ENCODE measurements around the gene ORM2. TPM values are rescaled to one million over a fixed set of nuclear protein-coding genes. Genes with fewer than 3 reads are reported as not detected.
A peak's percentile ranks its signal among the peaks of the same experiment; 100 is the strongest.
"Not testable (repeated sequence)": the region's sequence is repeated elsewhere in the genome, so short reads cannot be mapped to it uniquely, and the experiment has no call there.

Gene ORM2
- total and polyA plus RNA-seq, 2 of the 13 experiments (the other 11 are each of a cell fraction or from before 2014, with no cell fraction given) = 565 to 824 TPM

DNA sequence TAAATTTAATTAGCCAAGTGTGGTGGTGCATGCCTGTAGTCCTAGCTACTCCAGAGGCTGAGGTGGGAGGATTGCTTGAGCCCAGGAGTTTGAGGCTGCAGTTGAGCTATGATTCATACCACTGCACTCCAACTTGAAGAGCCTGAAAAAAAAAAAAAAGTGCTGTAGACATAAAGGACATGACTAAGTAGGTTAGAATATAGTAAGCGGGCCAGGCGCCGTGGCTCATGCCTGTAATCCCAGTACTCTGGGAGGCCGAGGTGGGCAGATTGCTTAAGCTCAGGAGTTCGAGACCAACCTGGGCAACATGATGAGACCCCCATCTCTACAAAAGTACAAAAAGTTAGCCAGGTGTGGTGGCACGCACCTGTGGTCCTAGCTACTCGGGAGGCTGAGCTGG is 9.0 kb upstream of the ORM2 start:
- H4K20me1 ChIP-seq (ENCODE audit: insufficient read depth, low read length); CTCF ChIA-PET (ENCODE audit: low intra/inter-chr PET ratio, low total read pairs); DNase-seq (ENCODE audit: low spot score); H2AFZ ChIP-seq (ENCODE audit: low read length); intact Hi-C loops (cut with micrococcal nuclease; ENCODE audit: unreplicated experiment); H3K27me3 ChIP-seq (ENCODE audit: control insufficient read depth in 1 of 2, insufficient read depth in 2 of 2, low read length in 2 of 2); H3K27ac ChIP-seq (ENCODE audit: extremely low read length, insufficient read depth, low read length); H3K4me3 ChIP-seq (replicated peaks in 1 of 3; ENCODE audit: insufficient read depth in 1 of 3, low read depth in 2 of 3, low read length in 3 of 3); ATAC-seq; H3K36me3 ChIP-seq (replicated peaks in 1 of 2; ENCODE audit: control insufficient read depth in 1 of 2, insufficient read depth in 2 of 2, low read length in 2 of 2); H3K4me2 ChIP-seq (ENCODE audit: low read depth, low read length); H3K9me3 ChIP-seq (ENCODE audit: low read length); BruUV-seq (replicated peaks); H3K9ac ChIP-seq (ENCODE audit: insufficient read depth, low read depth, low read length); FAIRE-seq; in situ Hi-C loops (cut with HindIII; ENCODE audit: extremely low pct_ligation_motif_present, low pct_unique_long_range_greater_than_20kb): not testable (repeated sequence)
- POLR2A ChIA-PET = interaction anchor here (1.7 kb wide), 1 partner anchor 221 kb away, joined by 4 read pairs; the partner anchor contains the start of gene KIF12
- TF ChIP-seq ZBTB33 (CRISPR knock-in tag; IDR thresholded peaks at IDR 0.05) = peak; percentile 86
- Histone ChIP-seq H3K79me2 (ENCODE audit: insufficient read depth, low read length) (peaks cover 13% of the 10 kb centered on the region), H3K4me1 (ENCODE audit: insufficient read depth, low read length) (peaks cover 46% of the 10 kb centered on the region)
- WGBS (ENCODE audit: low lambda C conversion rate) = 97% methylated on average over 7 of the region's 7 CpGs

GRCh38 chr9:114321759-114322158 is 7.9 kb upstream of the ORM2 start:
- ATAC-seq (no peak), DNase-seq (ENCODE audit: low spot score) (no peak), FAIRE-seq (no peak)
- TF ChIP-seq RNF2 (conservative IDR thresholded peaks at IDR 0.05; ENCODE audit: low read depth) = no peak
- TF ChIP-seq, protein P1, sequence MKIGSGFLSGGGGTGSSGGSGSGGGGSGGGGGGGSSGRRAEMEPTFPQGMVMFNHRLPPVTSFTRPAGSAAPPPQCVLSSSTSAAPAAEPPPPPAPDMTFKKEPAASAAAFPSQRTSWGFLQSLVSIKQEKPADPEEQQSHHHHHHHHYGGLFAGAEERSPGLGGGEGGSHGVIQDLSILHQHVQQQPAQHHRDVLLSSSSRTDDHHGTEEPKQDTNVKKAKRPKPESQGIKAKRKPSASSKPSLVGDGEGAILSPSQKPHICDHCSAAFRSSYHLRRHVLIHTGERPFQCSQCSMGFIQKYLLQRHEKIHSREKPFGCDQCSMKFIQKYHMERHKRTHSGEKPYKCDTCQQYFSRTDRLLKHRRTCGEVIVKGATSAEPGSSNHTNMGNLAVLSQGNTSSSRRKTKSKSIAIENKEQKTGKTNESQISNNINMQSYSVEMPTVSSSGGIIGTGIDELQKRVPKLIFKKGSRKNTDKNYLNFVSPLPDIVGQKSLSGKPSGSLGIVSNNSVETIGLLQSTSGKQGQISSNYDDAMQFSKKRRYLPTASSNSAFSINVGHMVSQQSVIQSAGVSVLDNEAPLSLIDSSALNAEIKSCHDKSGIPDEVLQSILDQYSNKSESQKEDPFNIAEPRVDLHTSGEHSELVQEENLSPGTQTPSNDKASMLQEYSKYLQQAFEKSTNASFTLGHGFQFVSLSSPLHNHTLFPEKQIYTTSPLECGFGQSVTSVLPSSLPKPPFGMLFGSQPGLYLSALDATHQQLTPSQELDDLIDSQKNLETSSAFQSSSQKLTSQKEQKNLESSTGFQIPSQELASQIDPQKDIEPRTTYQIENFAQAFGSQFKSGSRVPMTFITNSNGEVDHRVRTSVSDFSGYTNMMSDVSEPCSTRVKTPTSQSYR (CRISPR knock-in tag; IDR thresholded peaks at IDR 0.05; ENCODE audit: borderline replicate concordance) = no peak
- TF ChIP-seq ZNF121 (CRISPR knock-in tag; IDR thresholded peaks at IDR 0.05) = peak; percentile 63
- in situ Hi-C loops (cut with HindIII; ENCODE audit: extremely low pct_ligation_motif_present, low pct_unique_long_range_greater_than_20kb) = no loop called here
- BruUV-seq (replicated peaks) = no TSS peak
- ChIA-PET POLR2A (interaction anchor here (0.7 to 1.9 kb wide), 5 partner anchors 8 to 240 kb away, joined by 3 to 4 read pairs (median 4); partner anchors contain the start of gene KIF12), CTCF (ENCODE audit: low intra/inter-chr PET ratio, low total read pairs) (no interaction called here)
- H3K4me1 ChIP-seq (ENCODE audit: insufficient read depth, low read length) = peaks cover 48% of the 10 kb centered on the region
- intact Hi-C loops (cut with micrococcal nuclease; ENCODE audit: unreplicated experiment) = no loop called here
- H3K9me3 ChIP-seq (ENCODE audit: low read length) = no peaks in the 10 kb centered on the region
- H3K9ac ChIP-seq (ENCODE audit: insufficient read depth, low read depth, low read length) = peak overlapping the region; percentile 43
- no peaks in the 10 kb centered on the region for H4K20me1 ChIP-seq (ENCODE audit: insufficient read depth, low read length)
- H3K4me3 ChIP-seq (replicated peaks in 1 of 3; ENCODE audit: insufficient read depth in 1 of 3, low read depth in 2 of 3, low read length in 3 of 3) = peak overlapping the region in 1 of 3 experiments; percentile 57; a peak in 1 of 6 replicates
- no peaks in the 10 kb centered on the region for H3K36me3 ChIP-seq (replicated peaks in 1 of 2; ENCODE audit: control insufficient read depth in 1 of 2, insufficient read depth in 2 of 2, low read length in 2 of 2)
- no peaks in the 10 kb centered on the region for H3K27me3 ChIP-seq (ENCODE audit: control insufficient read depth in 1 of 2, insufficient read depth in 2 of 2, low read length in 2 of 2)
- H3K79me2 ChIP-seq (ENCODE audit: insufficient read depth, low read length) = peaks cover 13% of the 10 kb centered on the region
- H2AFZ ChIP-seq (ENCODE audit: low read length) = no peak overlapping the region
- H3K4me2 ChIP-seq (ENCODE audit: low read depth, low read length) = peak overlapping the region; percentile 75
- WGBS (ENCODE audit: low lambda C conversion rate) = 63% methylated on average over 8 of the region's 8 CpGs
- peak overlapping the region; percentile 86 for H3K27ac ChIP-seq (ENCODE audit: extremely low read length, insufficient read depth, low read length)

Data from HepG2 (cell line).